OCI-LY3 (cell line): Measurements from ENCODE around the gene ATP2A3.

Experiments used
- H2AFZ ChIP-seq: fragments of 200-600, 300-600 bp; shearing (Covaris generic); 2 replicates; pipeline ENCODE4 v1.6.0; 2014; ENCODE audit warnings: antibody characterized with exemption, low read depth, low read length
- H3K27ac ChIP-seq: fragments of 200-600, 300-600 bp; sonication (generic); 2 replicates; pipeline ENCODE4 v1.5.1; 2014; ENCODE audit warnings: mild to moderate bottlenecking, low read length, moderate library complexity, mixed read lengths
- H3K27me3 ChIP-seq: fragments of 200-600, 300-600 bp; sonication (generic); 2 replicates; pipeline ENCODE4 v1.6.1; 2014; ENCODE audit warnings: low read depth, low read length, mixed read lengths
- H3K36me3 ChIP-seq: fragments of 200-600, 300-600 bp; sonication (generic); replicated peaks from 2 replicates; pipeline ENCODE3; 2014; ENCODE audit warnings: low read depth, low read length, mixed read lengths
- H3K4me1 ChIP-seq: fragments of 300-600, 200-600 bp; sonication (generic); 2 replicates; pipeline ENCODE4 v1.6.1; 2014; ENCODE audit warnings: low read length, mixed read lengths
- H3K4me2 ChIP-seq: fragments of 200-600, 300-600 bp; sonication (generic); 2 replicates; pipeline ENCODE4 v1.6.1; 2014; ENCODE audit warnings: low read length, mixed read lengths
- H3K4me3 ChIP-seq: fragments of 300-600, 200-600 bp; sonication (generic); 2 replicates; pipeline ENCODE4 v1.5.1; 2014; ENCODE audit warnings: antibody characterized with exemption, mild to moderate bottlenecking, low read length, moderate library complexity
- H3K79me2 ChIP-seq: fragments of 300-600, 200-600 bp; shearing (Covaris generic); 2 replicates; pipeline ENCODE4 v1.6.1; 2014; ENCODE audit warnings: mild to moderate bottlenecking, low read length, mixed read lengths
- H3K9ac ChIP-seq: fragments of 300-600, 200-600 bp; shearing (Covaris generic); 2 replicates; pipeline ENCODE4 v1.6.0; 2014; ENCODE audit warnings: mild to moderate bottlenecking, low read length, moderate library complexity
- H3K9me3 ChIP-seq: fragments of 200-600, 300-600 bp; shearing (Covaris generic); 2 replicates; pipeline ENCODE4 v1.6.1; 2014; ENCODE audit warnings: low read length, mixed read lengths; ENCODE audit not compliant: insufficient read depth
- H4K20me1 ChIP-seq: fragments of 200-600, 300-600 bp; sonication (generic); 2 replicates; pipeline ENCODE4 v1.6.1; 2016; ENCODE audit warnings: low read length, mixed read lengths; ENCODE audit not compliant: insufficient read depth
- EZH2phosphoT487 ChIP-seq: fragments of 200-600 bp; shearing (Covaris generic); IDR thresholded peaks from 2 replicates; pipeline ENCODE4 v1.6.1; 2018; ENCODE audit warnings: antibody characterized with exemption, mixed run types, low read depth
- TF ChIP-seq, protein P1 (sequence below): fragments of 200-600, 300-600 bp; sonication (generic); IDR thresholded peaks from 2 replicates; pipeline ENCODE4 v1.5.1; 2014; ENCODE audit warnings: antibody characterized with exemption, low read length, low read depth

Gene ATP2A3

DNA sequence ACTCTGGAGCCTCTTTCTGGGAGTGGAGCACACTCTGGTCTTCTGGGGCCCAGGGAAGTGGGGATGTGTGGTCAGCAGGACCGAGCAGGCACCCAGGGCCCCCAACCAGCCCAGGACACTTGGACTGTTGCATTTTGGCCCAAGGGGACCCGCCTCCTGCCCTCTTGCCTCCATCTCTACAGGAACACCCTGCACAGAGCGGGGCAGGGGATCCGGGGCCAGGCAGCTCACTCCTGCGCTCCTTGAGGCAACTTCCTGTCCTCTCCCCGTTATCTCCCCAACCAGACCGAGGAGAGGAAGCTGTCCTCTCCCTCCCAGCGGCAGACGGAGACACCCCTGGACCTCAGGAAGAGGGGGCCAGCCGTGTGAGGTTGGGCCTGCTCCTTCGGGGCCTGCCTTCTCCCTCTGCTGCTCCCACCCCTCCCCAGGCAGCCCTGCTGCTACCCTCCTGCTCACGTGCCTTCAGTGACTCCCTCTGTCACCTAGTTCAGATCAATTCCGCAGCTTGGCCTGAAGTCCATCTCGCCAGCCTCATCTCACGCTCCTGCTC is 10.0 kb upstream of the ATP2A3 start:
- no peak overlapping the region for H3K4me3 ChIP-seq
- no peak overlapping the region for H3K9ac ChIP-seq
- no peak overlapping the region for H2AFZ ChIP-seq
- no peaks in the 10 kb centered on the region for H3K27me3 ChIP-seq
- peaks cover 6% of the 10 kb centered on the region; the same call in 1 of the 2 replicates for H3K9me3 ChIP-seq
- no peak overlapping the region for H3K27ac ChIP-seq
- no peaks in the 10 kb centered on the region for H3K79me2 ChIP-seq
- H3K4me2 ChIP-seq: no peak overlapping the region
- H3K4me1 ChIP-seq: peaks cover 32% of the 10 kb centered on the region
- H3K36me3 ChIP-seq: no peaks in the 10 kb centered on the region
- no peak for TF ChIP-seq EZH2phosphoT487
- TF ChIP-seq, protein P1, sequence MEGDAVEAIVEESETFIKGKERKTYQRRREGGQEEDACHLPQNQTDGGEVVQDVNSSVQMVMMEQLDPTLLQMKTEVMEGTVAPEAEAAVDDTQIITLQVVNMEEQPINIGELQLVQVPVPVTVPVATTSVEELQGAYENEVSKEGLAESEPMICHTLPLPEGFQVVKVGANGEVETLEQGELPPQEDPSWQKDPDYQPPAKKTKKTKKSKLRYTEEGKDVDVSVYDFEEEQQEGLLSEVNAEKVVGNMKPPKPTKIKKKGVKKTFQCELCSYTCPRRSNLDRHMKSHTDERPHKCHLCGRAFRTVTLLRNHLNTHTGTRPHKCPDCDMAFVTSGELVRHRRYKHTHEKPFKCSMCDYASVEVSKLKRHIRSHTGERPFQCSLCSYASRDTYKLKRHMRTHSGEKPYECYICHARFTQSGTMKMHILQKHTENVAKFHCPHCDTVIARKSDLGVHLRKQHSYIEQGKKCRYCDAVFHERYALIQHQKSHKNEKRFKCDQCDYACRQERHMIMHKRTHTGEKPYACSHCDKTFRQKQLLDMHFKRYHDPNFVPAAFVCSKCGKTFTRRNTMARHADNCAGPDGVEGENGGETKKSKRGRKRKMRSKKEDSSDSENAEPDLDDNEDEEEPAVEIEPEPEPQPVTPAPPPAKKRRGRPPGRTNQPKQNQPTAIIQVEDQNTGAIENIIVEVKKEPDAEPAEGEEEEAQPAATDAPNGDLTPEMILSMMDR: no peak
- no peaks in the 10 kb centered on the region for H4K20me1 ChIP-seq

- Histone ChIP-seq H4K20me1 (no peaks in the 10 kb centered on the region), H3K4me3 (no peak overlapping the region), H3K9me3 (peaks cover 6% of the 10 kb centered on the region; the same call in 1 of the 2 replicates), H3K4me2 (no peak overlapping the region), H3K79me2 (no peaks in the 10 kb centered on the region), H3K36me3 (no peaks in the 10 kb centered on the region), H2AFZ (no peak overlapping the region), H3K9ac (no peak overlapping the region), H3K27ac (no peak overlapping the region), H3K27me3 (no peaks in the 10 kb centered on the region), H3K4me1 (peaks cover 37% of the 10 kb centered on the region)
- TF ChIP-seq EZH2phosphoT487: no peak
- TF ChIP-seq, protein P1: no peak
Measured at GRCh38 chr17:3973495-3974137, 9.4 kb upstream of the ATP2A3 start.

GRCh38 chr17:3972931-3973330 is 8.7 kb upstream of the ATP2A3 start:
- Histone ChIP-seq H4K20me1 (no peaks in the 10 kb centered on the region), H3K27me3 (no peaks in the 10 kb centered on the region), H3K4me1 (peaks cover 41% of the 10 kb centered on the region), H3K4me3 (peak overlapping the region; percentile 53), H3K9ac (peak overlapping the region; percentile 0; the same call in 1 of the 2 replicates), H2AFZ (no peak overlapping the region), H3K79me2 (no peaks in the 10 kb centered on the region), H3K4me2 (peak overlapping the region; percentile 82), H3K27ac (peak overlapping the region; percentile 87), H3K9me3 (peaks cover 7% of the 10 kb centered on the region; the same call in 1 of the 2 replicates), H3K36me3 (peaks cover 4% of the 10 kb centered on the region)
- TF ChIP-seq, protein P1: no peak

DNA sequence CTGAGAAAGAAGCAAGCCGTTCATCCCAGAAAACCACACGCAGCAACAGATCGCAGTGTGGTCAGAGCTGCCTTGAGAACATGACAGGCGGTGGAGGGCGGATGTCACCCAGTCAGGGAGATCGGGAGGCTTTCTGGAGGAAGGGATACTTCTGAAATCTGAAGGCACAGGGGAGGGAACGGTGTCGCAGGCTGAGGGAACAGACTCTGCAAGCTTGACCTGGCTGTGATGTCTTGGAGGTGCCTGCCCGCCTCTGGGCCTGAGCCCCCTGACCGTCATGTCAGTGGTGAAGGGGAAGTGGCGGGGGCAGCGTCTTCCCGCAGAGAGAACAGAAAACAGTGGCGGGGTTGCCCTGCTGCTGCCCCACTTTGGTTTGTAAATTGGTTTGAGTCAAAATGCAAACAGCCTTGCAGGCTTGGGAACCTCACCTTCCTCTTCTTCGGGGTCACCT is 8.1 kb upstream of the ATP2A3 start:
- Histone ChIP-seq H3K27me3 (no peaks in the 10 kb centered on the region), H3K4me3 (peak overlapping the region; percentile 55), H3K4me1 (peaks cover 46% of the 10 kb centered on the region), H3K27ac (peak overlapping the region; percentile 87), H3K79me2 (no peaks in the 10 kb centered on the region), H4K20me1 (no peaks in the 10 kb centered on the region), H2AFZ (no peak overlapping the region), H3K9me3 (peaks cover 12% of the 10 kb centered on the region; the same call in 1 of the 2 replicates), H3K36me3 (peaks cover 5% of the 10 kb centered on the region), H3K4me2 (peak overlapping the region; percentile 82), H3K9ac (peak overlapping the region; percentile 45; the same call in 1 of the 2 replicates)
- TF ChIP-seq EZH2phosphoT487: no peak
- TF ChIP-seq, protein P1: no peak
